Urothelium cell line (cell line): ENCODE results near the gene LIN52.
A peak's percentile ranks its signal among the peaks of the same experiment; 100 is the strongest.

Experiments
- DNase-seq: peaks from one replicate; pipeline ENCODE4 v3.0.0; 2011; ENCODE audit warnings: low spot score, mixed read lengths
- FAIRE-seq: peaks from 2 replicates; lab custom pipeline; 2011; peaks lifted over from hg19 to GRCh38; lab: Jason Lieb, UNC

The LIN52 gene

GRCh38 chr14:74221741-74222140 is 137.0 kb downstream of the LIN52 start:
- no peak for DNase-seq
- FAIRE-seq: no peak

DNA sequence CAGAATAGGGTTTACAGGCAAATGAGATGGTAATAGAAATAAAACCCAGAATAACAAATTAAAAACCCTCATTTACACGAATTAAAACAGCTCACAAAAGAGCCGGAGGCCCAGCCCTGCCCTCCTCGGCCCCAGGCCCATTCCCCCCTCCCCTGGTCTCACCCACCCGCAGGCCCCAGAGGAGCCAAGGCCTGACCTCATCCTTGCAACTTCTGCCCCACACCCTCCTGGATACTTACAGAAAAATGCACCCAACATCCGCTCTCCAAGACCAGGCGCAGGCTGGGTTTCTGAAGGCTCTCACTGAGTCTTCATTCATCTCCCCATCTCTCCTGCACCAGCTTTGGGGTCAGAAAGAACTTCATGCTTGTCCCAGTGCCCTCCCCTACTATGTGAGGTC is 138.3 kb downstream of the LIN52 start:
- DNase-seq (no peak), FAIRE-seq (no peak)

- DNase-seq (no peak), FAIRE-seq (no peak)
Observed at GRCh38 chr14:74231784-74232183, 147.0 kb downstream of the LIN52 start.

DNA sequence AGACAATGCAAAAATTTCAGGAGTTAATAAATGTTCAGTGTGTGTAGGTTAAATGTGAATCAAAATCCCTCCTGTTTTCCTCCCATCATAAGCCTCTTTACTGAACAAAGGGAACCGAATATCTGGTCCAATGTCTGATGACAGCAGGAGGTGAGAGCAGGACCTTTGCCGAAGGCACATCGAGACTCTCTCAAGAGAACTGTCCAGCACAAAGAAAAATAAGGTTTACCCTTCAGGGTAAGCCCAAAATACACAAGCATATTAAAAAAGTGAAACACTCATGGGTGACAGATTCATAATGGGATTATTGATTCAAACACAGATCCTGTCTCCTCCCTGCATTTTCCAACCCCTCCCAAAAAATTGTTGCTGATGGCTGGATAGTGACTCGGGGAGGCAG is 150.3 kb downstream of the LIN52 start:
- no peak for FAIRE-seq
- DNase-seq: no peak

GRCh38 chr14:74237441-74237840 is 152.7 kb downstream of the LIN52 start:
- FAIRE-seq (peak; percentile 58), DNase-seq (no peak)

- no peak for DNase-seq
- FAIRE-seq: no peak
Observed at GRCh38 chr14:74238974-74239847, 154.5 kb downstream of the LIN52 start, which contains the start of gene VSX2. VSX2 (plus strand) TSS chr14:74239449; CDS start chr14:74239562, 113 bp downstream.

- no peak for FAIRE-seq
Observed at GRCh38 chr14:74239848-74240793, 155.4 kb downstream of the LIN52 start.

GRCh38 chr14:74240794-74241651 is 156.3 kb downstream of the LIN52 start:
- FAIRE-seq: no peak
- DNase-seq: peak; percentile 31

More at GRCh38 chr14:74239848-74240793, 155.4 kb downstream of the LIN52 start:
- DNase-seq: no peak

DNA sequence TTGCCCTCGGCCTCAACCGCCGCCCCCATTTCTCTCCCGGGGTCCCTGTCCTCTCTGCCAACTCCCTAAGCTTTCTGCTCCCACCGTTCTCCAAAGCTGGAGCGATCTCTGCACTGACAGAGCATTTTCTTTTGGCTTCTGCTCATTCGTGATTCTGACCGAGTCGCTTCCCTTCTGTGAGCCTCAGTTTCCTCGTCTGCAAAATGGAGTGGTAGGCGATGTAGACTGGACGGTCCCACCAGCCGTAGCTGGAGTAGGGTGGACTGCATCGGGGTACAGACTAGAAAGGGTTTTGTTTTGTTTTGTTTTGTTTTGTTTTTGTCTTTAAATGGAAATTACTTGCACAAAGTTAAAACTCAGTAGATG is 156.9 kb downstream of the LIN52 start:
- DNase-seq (no peak), FAIRE-seq (no peak)

DNA sequence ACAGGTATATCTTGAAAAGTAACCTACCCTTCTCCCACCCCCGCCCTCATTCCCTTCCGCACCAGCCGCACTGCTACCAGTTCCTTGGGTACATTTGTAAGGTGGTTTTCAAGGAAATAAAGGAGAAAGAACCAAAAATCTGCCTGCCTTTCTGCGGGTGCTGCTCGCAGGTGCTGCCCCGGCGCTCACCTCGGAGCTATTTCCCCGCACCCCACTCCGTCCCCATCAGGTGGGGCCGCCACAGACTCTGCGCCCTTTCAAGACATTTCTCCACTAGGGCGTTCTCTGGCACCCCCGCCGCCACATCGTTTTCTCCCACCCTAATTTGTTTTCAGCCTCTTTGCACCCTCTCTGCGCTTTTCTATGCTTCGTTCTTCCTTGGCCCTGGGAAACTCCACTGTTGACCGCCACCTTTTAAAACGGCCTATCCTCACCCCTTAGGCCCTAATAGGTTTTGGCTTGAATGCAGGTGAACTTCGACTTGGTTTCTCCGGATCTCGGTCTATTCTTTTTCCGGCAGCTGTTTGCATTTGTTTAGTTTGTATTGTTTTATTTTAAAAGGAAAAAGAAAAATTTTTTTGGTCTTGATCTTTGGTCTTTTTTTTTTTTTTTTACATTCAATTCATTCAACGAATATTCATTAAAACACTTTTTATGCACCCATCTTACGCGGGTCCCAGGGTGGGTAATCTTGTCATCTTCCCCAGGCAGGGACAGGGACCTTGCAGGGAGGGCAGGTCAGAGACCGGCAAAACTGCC is 157.4 kb downstream of the LIN52 start:
- DNase-seq (no peak), FAIRE-seq (no peak)

- DNase-seq (no peak), FAIRE-seq (peak; percentile 52)
Observed at GRCh38 chr14:74242780-74243042, 158.0 kb downstream of the LIN52 start.

- FAIRE-seq: no peak
- no peak for DNase-seq
Observed at GRCh38 chr14:74243051-74243450, 158.3 kb downstream of the LIN52 start.

- DNase-seq (no peak), FAIRE-seq (no peak)
Observed at GRCh38 chr14:74244115-74244514, 159.4 kb downstream of the LIN52 start.

GRCh38 chr14:74245292-74245691 is 160.5 kb downstream of the LIN52 start:
- FAIRE-seq: no peak
- no peak for DNase-seq

GRCh38 chr14:74246542-74246941 is 161.8 kb downstream of the LIN52 start:
- FAIRE-seq (peak; percentile 70), DNase-seq (no peak)

GRCh38 chr14:74248017-74248416 is 163.3 kb downstream of the LIN52 start:
- no peak for DNase-seq
- FAIRE-seq: no peak

DNA sequence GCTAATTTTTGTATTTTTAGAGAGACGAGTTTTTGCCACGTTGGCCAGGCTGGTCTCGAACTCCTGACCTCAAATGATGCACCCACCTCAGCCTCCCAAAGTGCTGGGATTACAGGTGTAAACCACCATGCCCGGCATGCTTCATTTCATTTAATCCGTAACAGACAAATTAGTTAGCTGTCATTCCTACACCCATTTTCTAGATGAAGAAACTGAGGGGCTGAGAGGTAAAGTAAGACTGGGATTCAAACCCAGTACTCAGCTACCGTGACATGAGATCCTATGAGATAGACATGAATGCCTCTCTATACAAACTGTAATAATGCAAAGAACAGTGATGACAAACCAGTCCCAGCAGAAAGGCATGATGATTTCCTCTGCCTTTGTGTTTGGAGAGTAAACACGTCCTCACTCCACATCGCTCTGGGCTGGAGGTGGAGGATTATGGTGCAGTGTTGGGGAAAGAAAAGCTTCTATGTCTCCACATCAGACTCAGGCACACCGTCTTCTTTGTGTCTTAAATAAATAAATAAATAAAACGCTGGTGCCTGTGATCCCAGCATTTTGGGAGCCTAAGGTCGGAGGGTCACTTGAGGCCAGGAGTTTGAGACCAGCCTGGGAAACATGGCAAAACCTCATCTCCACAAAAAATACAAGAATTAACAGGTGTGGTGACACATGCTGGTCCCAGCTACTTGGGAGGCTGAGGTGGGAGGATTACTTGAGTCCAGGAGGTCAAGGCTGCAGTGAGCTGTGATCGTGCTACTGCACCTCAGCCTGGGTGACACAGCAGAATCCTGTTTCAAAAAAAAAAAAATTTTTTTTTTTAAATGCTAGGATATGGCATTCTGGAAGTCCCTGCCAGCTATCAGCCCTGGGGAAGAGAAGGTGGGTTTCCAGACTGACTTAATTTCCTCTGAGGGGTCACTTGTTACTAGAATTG is 164.9 kb downstream of the LIN52 start:
- FAIRE-seq (no peak), DNase-seq (no peak)
